ENCODE results near the gene RPL37A. TPM values are rescaled to one million over a fixed set of nuclear protein-coding genes. Genes with fewer than 3 reads are reported as not detected.

Gene RPL37A
- polyA plus RNA-seq (ENCODE audit: insufficient read length) = 4,380 TPM

GRCh38 chr2:216498379-216499352, at the start of gene RPL37A:
RPL37A (plus strand) TSS chr2:216498844; CDS start chr2:216498875, 31 bp downstream.
- peak; percentile 96 for DNase-seq

GRCh38 chr2:216450346-216450745, 48.3 kb upstream of the RPL37A start:
- DNase-seq = no peak

- no peak for DNase-seq
Measured at GRCh38 chr2:216450784-216451183, 47.9 kb upstream of the RPL37A start.

GRCh38 chr2:216453955-216454614, 44.6 kb upstream of the RPL37A start:
- DNase-seq = no peak

GRCh38 chr2:216463148-216463547, 35.5 kb upstream of the RPL37A start:
- DNase-seq = no peak

GRCh38 chr2:216464104-216464720, 34.4 kb upstream of the RPL37A start:
- DNase-seq = no peak

GRCh38 chr2:216465579-216466195, 33.0 kb upstream of the RPL37A start:
- DNase-seq = no peak

- no peak for DNase-seq
Measured at GRCh38 chr2:216467845-216468244, 30.8 kb upstream of the RPL37A start.

- no peak for DNase-seq
Measured at GRCh38 chr2:216469661-216470060, 29.0 kb upstream of the RPL37A start.

- no peak for DNase-seq
Measured at GRCh38 chr2:216473187-216473586, 25.5 kb upstream of the RPL37A start.

GRCh38 chr2:216474925-216475670, 23.5 kb upstream of the RPL37A start:
- no peak for DNase-seq

GRCh38 chr2:216475767-216476166, 22.9 kb upstream of the RPL37A start:
- DNase-seq = no peak

- DNase-seq = no peak
Measured at GRCh38 chr2:216477283-216478035, 21.2 kb upstream of the RPL37A start.

GRCh38 chr2:216478151-216478550, 20.5 kb upstream of the RPL37A start:
- DNase-seq = no peak

- no peak for DNase-seq
Measured at GRCh38 chr2:216478791-216479190, 19.9 kb upstream of the RPL37A start.

- no peak for DNase-seq
Measured at GRCh38 chr2:216480221-216480620, 18.4 kb upstream of the RPL37A start.

- no peak for DNase-seq
Measured at GRCh38 chr2:216482640-216483039, 16.0 kb upstream of the RPL37A start.

- DNase-seq = no peak
Measured at GRCh38 chr2:216485237-216485636, 13.4 kb upstream of the RPL37A start.

GRCh38 chr2:216485745-216486144, 12.9 kb upstream of the RPL37A start:
- no peak for DNase-seq

- no peak for DNase-seq
Measured at GRCh38 chr2:216486271-216486670, 12.4 kb upstream of the RPL37A start.

- no peak for DNase-seq
Measured at GRCh38 chr2:216486708-216487107, 11.9 kb upstream of the RPL37A start.

Data from hindlimb muscle (tissue), 1 donor.